K562 (cell line): ENCODE measurements around the gene GOLPH3L. TPM values are rescaled to one million over a fixed set of nuclear protein-coding genes. Genes with fewer than 3 reads are reported as not detected.

Experiments used
- CCNT2 ChIP-seq: IDR thresholded peaks from 2 replicates; pipeline ENCODE4 v1.6.1; 2011; ENCODE audit warnings: borderline replicate concordance, low read depth, mild to moderate bottlenecking, moderate library complexity, mixed read lengths, low read length; ENCODE audit not compliant: insufficient read length; ENCODE audit errors: extremely low read depth
- EWSR1 ChIP-seq: fragments of 450-650 bp; IDR thresholded peaks from 2 replicates; pipeline ENCODE4 v1.6.1; 2018; ENCODE audit warnings: borderline replicate concordance, mild to moderate bottlenecking, low read depth, moderate library complexity; ENCODE audit not compliant: partially characterized antibody
- FOSL1 ChIP-seq: fragments of 200-800 bp; sonication (Bioruptor generic); conservative IDR thresholded peaks from 2 replicates; pipeline ENCODE4 v1.6.1; 2016; ENCODE audit warnings: missing genetic modification characterization, missing compliant biosample characterization
- FOXK2 ChIP-seq, 2 experiments: fragments of 450-650 bp; IDR thresholded peaks in 1 of 2; conservative IDR thresholded peaks in 1 of 2; 2 replicates each; pipeline ENCODE4 v1.6.1; 2016; ENCODE audit warnings: low read depth in 2 of 2, mild to moderate bottlenecking in 1 of 2
- HDAC1 ChIP-seq, 2 experiments: fragments of 450-650 bp; IDR thresholded peaks; 2 replicates each; pipeline ENCODE4 v1.6.1; 2016 to 2017; ENCODE audit warnings: inconsistent platforms in 1 of 2, mild to moderate bottlenecking in 1 of 2, moderate library complexity in 1 of 2
- HSF4 ChIP-seq: fragments of 250-450 bp; sonication (Bioruptor Pico); IDR thresholded peaks from 2 replicates; pipeline ENCODE4 v2.1.2; 2022; ENCODE audit warnings: mild to moderate bottlenecking, moderate library complexity, borderline replicate concordance
- KLF10 ChIP-seq: fragments of 250-450 bp; sonication (Bioruptor Pico); IDR thresholded peaks from 2 replicates; pipeline ENCODE4 v1.6.1; 2021; ENCODE audit warnings: matching md5 sums
- MTA2 ChIP-seq: fragments of 450-650 bp; IDR thresholded peaks from 2 replicates; pipeline ENCODE4 v1.6.1; 2016; ENCODE audit warnings: low read depth
- NR1H2 ChIP-seq: sonication (generic); formaldehyde crosslinking; IDR thresholded peaks from 2 replicates; pipeline ENCODE4 v1.4.0; 2020; ENCODE audit warnings: mild to moderate bottlenecking, missing genetic modification reagents
- NR2C1 ChIP-seq, 2 experiments: fragments of 450-650 bp; IDR thresholded peaks; 2 replicates each; pipeline ENCODE4 v1.6.1; 2017; ENCODE audit warnings: mild to moderate bottlenecking in 2 of 2, antibody characterized with exemption in 1 of 2, inconsistent platforms in 1 of 2, missing compliant biosample characterization in 1 of 2, missing genetic modification characterization in 1 of 2
- NUFIP1 ChIP-seq: fragments of 450-650 bp; IDR thresholded peaks from 2 replicates; pipeline ENCODE4 v1.6.1; 2018; ENCODE audit not compliant: partially characterized antibody
- PRDM10 ChIP-seq: fragments of 450-650 bp; IDR thresholded peaks from 2 replicates; pipeline ENCODE4 v1.6.1; 2018; ENCODE audit not compliant: partially characterized antibody
- SOX6 ChIP-seq: fragments of 450-650 bp; IDR thresholded peaks from 2 replicates; pipeline ENCODE4 v1.6.1; 2014; ENCODE audit warnings: mild to moderate bottlenecking
- SPI1 ChIP-seq: IDR thresholded peaks from 2 replicates; pipeline ENCODE4 v1.6.1; 2011; ENCODE audit warnings: low read depth, low read length, control low read depth, borderline replicate concordance
- SRSF7 ChIP-seq: fragments of 200-400 bp; formaldehyde crosslinking; optimal IDR thresholded peaks from 2 replicates; pipeline ENCODE3; 2017; ENCODE audit warnings: mild to moderate bottlenecking, low read depth, low read length
- TFAM ChIP-seq: fragments of 250-450 bp; sonication (Bioruptor Pico); conservative IDR thresholded peaks from 2 replicates; pipeline ENCODE4 v1.5.0; 2021; ENCODE audit warnings: mild to moderate bottlenecking, moderate library complexity
- ZNF133 ChIP-seq: fragments of 250-450 bp; sonication (Bioruptor Pico); IDR thresholded peaks from 2 replicates; pipeline ENCODE4 v1.4.0; 2020; ENCODE audit warnings: mild to moderate bottlenecking
- ZNF24 ChIP-seq: fragments of 450-650 bp; IDR thresholded peaks from 2 replicates; pipeline ENCODE4 v1.6.1; 2016
- ZNF444 ChIP-seq: fragments of 250-450 bp; sonication (Bioruptor Pico); IDR thresholded peaks from 2 replicates; pipeline ENCODE4 v1.4.0; 2020; ENCODE audit warnings: mild to moderate bottlenecking, moderate library complexity
- ZSCAN32 ChIP-seq: fragments of 450-650 bp; formaldehyde crosslinking; IDR thresholded peaks from 2 replicates; pipeline ENCODE4 v1.4.0; 2020; ENCODE audit warnings: mild to moderate bottlenecking, moderate library complexity
- polyA plus RNA-seq, 8 experiments: library from polyadenylated mRNA; depleted of rRNA in 4 of 8; stranded (reverse) in 5 of 8; unstranded in 3 of 8; fragments of >200 nt; fragmentation: Nextera tagmentation in 2 of 8; fragmentation: Illumina TruSeq in 1 of 8; extraction: Ambion mirVana in 2 of 8; extraction: Trizol in 1 of 8; gene quantifications; 2 replicates each; pipeline versions ENCODE4 v1.2.1 to v1.2.3, GENCODE V29; 2011 to 2014; ENCODE audit warnings: inconsistent platforms in 1 of 8, missing spikeins in 1 of 8
- total RNA-seq, 7 experiments: library from RNA; depleted of rRNA in 6 of 7; stranded (reverse); fragments of >200 nt in 6 of 7; fragmentation: Illumina TruSeq in 2 of 7; extraction: Trizol in 2 of 7; gene quantifications; 2 replicates each; pipeline versions ENCODE4 v1.2.1 to v1.2.3, GENCODE V29; 2011 to 2021; ENCODE audit warnings: low replicate concordance in 1 of 7
- TF ChIP-seq, protein P1 (sequence below): fragments of 250-450 bp; sonication (Bioruptor Pico); IDR thresholded peaks from 2 replicates; pipeline ENCODE4 v1.8.0; 2022; ENCODE audit warnings: inconsistent platforms
- TF ChIP-seq, protein P2 (sequence below): sonication (generic); formaldehyde crosslinking; IDR thresholded peaks from 2 replicates; pipeline ENCODE4 v1.8.0; 2022; ENCODE audit warnings: mild to moderate bottlenecking, missing genetic modification reagents

GOLPH3L gene
- total and polyA plus RNA-seq, 9 of the 15 experiments (the other 6 are each of a cell fraction or from before 2014, with no cell fraction given): 8.1 to 42.1 (median 21.6) TPM

GRCh38 chr1:150619576-150620509 lies 77.1 kb downstream of the GOLPH3L start (continued):
- TF ChIP-seq ZSCAN32 (CRISPR knock-in tag) (no peak), KLF10 (no peak), TFAM (CRISPR knock-in tag) (no peak), PRDM10 (no peak), ZNF133 (CRISPR knock-in tag) (no peak), NR1H2 (CRISPR knock-in tag) (no peak), HSF4 (CRISPR knock-in tag) (no peak), FOSL1 (tag) (peak; percentile 51), SRSF7 (no peak), SPI1 (no peak), ZNF24 (no peak), CCNT2 (peak; percentile 39), ZNF444 (CRISPR knock-in tag) (no peak), MTA2 (peak; percentile 66), SOX6 (peak; percentile 81), HDAC1 (IDR thresholded peaks at IDR 0.05) (peak; percentile 4 to 86; a peak in 3 of 4 replicates), FOXK2 (conservative IDR thresholded peaks at IDR 0.05 in 1 of 2, IDR thresholded peaks at IDR 0.05 in 1 of 2; ENCODE audit: low read depth in 2 of 2) (peak in 1 of 2 experiments; percentile 45; a peak in 1 of 4 replicates), NR2C1 (IDR thresholded peaks at IDR 0.05) (no peak), NR2C1 (tag; IDR thresholded peaks at IDR 0.05) (peak; percentile 59), EWSR1 (peak; percentile 51), NUFIP1 (no peak)
- TF ChIP-seq, protein P1, sequence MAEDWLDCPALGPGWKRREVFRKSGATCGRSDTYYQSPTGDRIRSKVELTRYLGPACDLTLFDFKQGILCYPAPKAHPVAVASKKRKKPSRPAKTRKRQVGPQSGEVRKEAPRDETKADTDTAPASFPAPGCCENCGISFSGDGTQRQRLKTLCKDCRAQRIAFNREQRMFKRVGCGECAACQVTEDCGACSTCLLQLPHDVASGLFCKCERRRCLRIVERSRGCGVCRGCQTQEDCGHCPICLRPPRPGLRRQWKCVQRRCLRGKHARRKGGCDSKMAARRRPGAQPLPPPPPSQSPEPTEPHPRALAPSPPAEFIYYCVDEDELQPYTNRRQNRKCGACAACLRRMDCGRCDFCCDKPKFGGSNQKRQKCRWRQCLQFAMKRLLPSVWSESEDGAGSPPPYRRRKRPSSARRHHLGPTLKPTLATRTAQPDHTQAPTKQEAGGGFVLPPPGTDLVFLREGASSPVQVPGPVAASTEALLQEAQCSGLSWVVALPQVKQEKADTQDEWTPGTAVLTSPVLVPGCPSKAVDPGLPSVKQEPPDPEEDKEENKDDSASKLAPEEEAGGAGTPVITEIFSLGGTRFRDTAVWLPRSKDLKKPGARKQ (CRISPR knock-in tag): no peak
- TF ChIP-seq, protein P2, sequence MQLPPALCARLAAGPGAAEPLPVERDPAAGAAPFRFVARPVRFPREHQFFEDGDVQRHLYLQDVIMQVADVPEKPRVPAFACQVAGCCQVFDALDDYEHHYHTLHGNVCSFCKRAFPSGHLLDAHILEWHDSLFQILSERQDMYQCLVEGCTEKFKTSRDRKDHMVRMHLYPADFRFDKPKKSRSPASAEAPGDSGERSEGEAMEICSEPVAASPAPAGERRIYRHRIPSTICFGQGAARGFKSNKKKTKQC: no peak
